HEK293 (cell line): ENCODE data around the gene GMNC.
A peak's percentile ranks its signal among the peaks of the same experiment; 100 is the strongest.

ENCODE experiments used
- CTCF ChIA-PET: fragments of 350-600 bp; formaldehyde crosslinking; extraction: SDS; loops from one replicate; lab custom pipeline; 2021; ENCODE audit warnings: antibody characterized with exemption; lab: Yijun Ruan, JAX
- POLR2A ChIA-PET: fragments of 300-600 bp; formaldehyde crosslinking; extraction: SDS; loops from one replicate; lab custom pipeline; 2020; ENCODE audit warnings: antibody characterized with exemption, inconsistent platforms; lab: Yijun Ruan, JAX
- H3K27ac ChIP-seq: fragments of 200-500 bp; sonication (Bioruptor generic); 2 replicates; pipeline ENCODE4 v1.5.1; 2014; ENCODE audit warnings: low read depth, low read length, control low read depth, inconsistent platforms; ENCODE audit errors: extremely low read depth
- H3K36me3 ChIP-seq, 2 experiments: fragments of 200-500 bp in 1 of 2; sonication (Bioruptor generic) in 1 of 2; 1 replicate in 1 of 2; 2 replicates in 1 of 2; pipeline ENCODE4 v1.5.1; 2014 to 2017; ENCODE audit warnings: inconsistent platforms in 2 of 2, low read length in 2 of 2; ENCODE audit not compliant: control insufficient read depth in 2 of 2, insufficient read depth in 1 of 2
- H3K4me1 ChIP-seq: fragments of 200-500 bp; sonication (Bioruptor generic); 2 replicates; pipeline ENCODE4 v1.5.1; 2014; ENCODE audit warnings: mild to moderate bottlenecking, low read length, inconsistent platforms; ENCODE audit not compliant: control insufficient read depth, insufficient read depth
- H3K4me3 ChIP-seq: 2 replicates; pipeline ENCODE4 v1.5.1; 2011; ENCODE audit warnings: low read depth, mild to moderate bottlenecking, control low read depth, low read length, moderate library complexity
- H3K9me3 ChIP-seq: fragments of 200-500 bp; sonication (Bioruptor generic); 2 replicates; pipeline ENCODE4 v1.5.1; 2014; ENCODE audit warnings: low read depth, low read length, inconsistent platforms; ENCODE audit not compliant: control insufficient read depth, insufficient read depth
- EGR2 ChIP-seq: fragments of 450-650 bp; formaldehyde crosslinking; IDR thresholded peaks from 2 replicates; pipeline ENCODE4 v1.5.1; 2016; ENCODE audit warnings: low read depth, missing biosample characterization, missing genetic modification characterization
- GFI1B ChIP-seq: fragments of 450-650 bp; formaldehyde crosslinking; IDR thresholded peaks from 2 replicates; pipeline ENCODE4 v1.5.1; 2016; ENCODE audit warnings: missing biosample characterization, missing genetic modification characterization
- INSM2 ChIP-seq: fragments of 450-650 bp; formaldehyde crosslinking; IDR thresholded peaks from 2 replicates; pipeline ENCODE4 v1.5.1; 2016; ENCODE audit warnings: missing biosample characterization, missing genetic modification characterization
- OSR2 ChIP-seq: fragments of 450-650 bp; formaldehyde crosslinking; IDR thresholded peaks from 2 replicates; pipeline ENCODE4 v1.5.1; 2016; ENCODE audit warnings: missing biosample characterization, missing genetic modification characterization
- PRDM1 ChIP-seq: fragments of 450-650 bp; formaldehyde crosslinking; IDR thresholded peaks from 2 replicates; pipeline ENCODE4; 2016; ENCODE audit warnings: missing biosample characterization, missing genetic modification characterization
- PRDM10 ChIP-seq: fragments of 450-650 bp; formaldehyde crosslinking; IDR thresholded peaks from 2 replicates; pipeline ENCODE4 v1.5.1; 2016; ENCODE audit warnings: missing biosample characterization, missing genetic modification characterization
- RBAK ChIP-seq: fragments of 450-650 bp; formaldehyde crosslinking; IDR thresholded peaks from 2 replicates; pipeline ENCODE4 v1.5.1; 2016; ENCODE audit warnings: missing biosample characterization, missing genetic modification characterization
- REPIN1 ChIP-seq: fragments of 450-650 bp; formaldehyde crosslinking; IDR thresholded peaks from 2 replicates; pipeline ENCODE4 v1.5.1; 2017; ENCODE audit warnings: missing biosample characterization, missing genetic modification characterization, low read depth
- ZNF146 ChIP-seq: fragments of 450-650 bp; formaldehyde crosslinking; IDR thresholded peaks from 2 replicates; pipeline ENCODE4 v1.5.1; 2016; ENCODE audit warnings: missing biosample characterization, missing genetic modification characterization
- ZNF2 ChIP-seq: fragments of 450-650 bp; formaldehyde crosslinking; IDR thresholded peaks from 2 replicates; pipeline ENCODE4 v1.5.1; 2016; ENCODE audit warnings: missing biosample characterization, missing genetic modification characterization
- ZNF221 ChIP-seq: fragments of 450-650 bp; formaldehyde crosslinking; IDR thresholded peaks from 2 replicates; pipeline ENCODE4 v1.5.1; 2017; ENCODE audit warnings: missing biosample characterization, missing genetic modification characterization, borderline replicate concordance
- ZNF433 ChIP-seq: fragments of 450-650 bp; formaldehyde crosslinking; IDR thresholded peaks from 2 replicates; pipeline ENCODE4 v1.5.1; 2016; ENCODE audit warnings: missing biosample characterization, missing genetic modification characterization, low read depth
- ZNF548 ChIP-seq: fragments of 450-650 bp; formaldehyde crosslinking; IDR thresholded peaks from 2 replicates; pipeline ENCODE4 v1.5.1; 2016; ENCODE audit warnings: missing biosample characterization, missing genetic modification characterization
- ZNF580 ChIP-seq: fragments of 450-650 bp; formaldehyde crosslinking; IDR thresholded peaks from 2 replicates; pipeline ENCODE4 v1.5.1; 2016; ENCODE audit warnings: missing biosample characterization, missing genetic modification characterization
- ZNF843 ChIP-seq: fragments of 450-650 bp; formaldehyde crosslinking; IDR thresholded peaks from 2 replicates; pipeline ENCODE4 v1.5.1; 2016; ENCODE audit warnings: missing biosample characterization, missing genetic modification characterization
- TF ChIP-seq, protein P1 (sequence below): fragments of 450-650 bp; formaldehyde crosslinking; IDR thresholded peaks from 2 replicates; pipeline ENCODE4 v1.5.1; 2016; ENCODE audit warnings: missing biosample characterization, missing genetic modification characterization
- TF ChIP-seq, protein P2 (sequence below): sonication (generic); formaldehyde crosslinking; IDR thresholded peaks from 2 replicates; pipeline ENCODE4 v1.8.1; 2022; ENCODE audit warnings: mild to moderate bottlenecking, moderate library complexity, missing genetic modification reagents

GMNC gene

GRCh38 chr3:190848870-190849269 is 13.6 kb downstream of the GMNC start (continued):
- TF ChIP-seq GFI1B (tag by site-specific recombination) (no peak), ZNF221 (tag by site-specific recombination) (no peak), REPIN1 (tag by site-specific recombination) (no peak), RBAK (tag by site-specific recombination) (no peak)

GRCh38 chr3:190847436-190847835 is 15.1 kb downstream of the GMNC start:
- no peaks in the 10 kb centered on the region for H3K4me1 ChIP-seq
- ChIA-PET CTCF (interaction anchor here (0.7 to 1.5 kb wide), 2 partner anchors 19 to 35 kb away, joined by 3 to 8 read pairs; no protein-coding TSS in a partner anchor), POLR2A (no interaction called here)
- H3K27ac ChIP-seq, result no peak overlapping the region
- H3K4me3 ChIP-seq, result no peak overlapping the region
- no peaks in the 10 kb centered on the region for H3K36me3 ChIP-seq
- TF ChIP-seq ZNF2, result no peak
- no peak for TF ChIP-seq OSR2
- TF ChIP-seq EGR2 (tag by site-specific recombination), result no peak
- TF ChIP-seq ZNF580 (tag by site-specific recombination), result no peak
- TF ChIP-seq ZNF433, result no peak
- TF ChIP-seq PRDM10 (tag by site-specific recombination), result no peak
- no peak for TF ChIP-seq ZNF843 (tag by site-specific recombination)
- TF ChIP-seq PRDM1 (tag by site-specific recombination), result no peak
- H3K9me3 ChIP-seq, result no peaks in the 10 kb centered on the region

DNA sequence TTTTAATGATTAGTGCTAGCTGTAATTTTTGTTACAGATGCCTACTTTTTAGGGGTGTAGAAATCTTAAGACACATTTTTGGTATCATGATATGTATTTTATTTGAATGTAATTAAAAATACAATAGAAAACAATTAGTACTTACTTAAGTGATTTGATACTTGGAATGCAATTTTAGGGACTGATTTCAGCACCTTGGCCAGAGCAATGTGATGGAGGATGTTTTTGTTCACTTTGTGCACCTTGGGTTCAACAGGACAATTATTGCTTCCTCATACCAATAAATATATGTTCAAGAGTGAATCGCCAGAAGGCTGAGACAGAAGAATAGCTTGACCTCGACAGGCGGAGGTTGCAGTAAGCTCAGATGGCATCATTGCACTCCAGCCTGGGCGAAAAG is 22.3 kb downstream of the GMNC start:
- TF ChIP-seq, protein P1, sequence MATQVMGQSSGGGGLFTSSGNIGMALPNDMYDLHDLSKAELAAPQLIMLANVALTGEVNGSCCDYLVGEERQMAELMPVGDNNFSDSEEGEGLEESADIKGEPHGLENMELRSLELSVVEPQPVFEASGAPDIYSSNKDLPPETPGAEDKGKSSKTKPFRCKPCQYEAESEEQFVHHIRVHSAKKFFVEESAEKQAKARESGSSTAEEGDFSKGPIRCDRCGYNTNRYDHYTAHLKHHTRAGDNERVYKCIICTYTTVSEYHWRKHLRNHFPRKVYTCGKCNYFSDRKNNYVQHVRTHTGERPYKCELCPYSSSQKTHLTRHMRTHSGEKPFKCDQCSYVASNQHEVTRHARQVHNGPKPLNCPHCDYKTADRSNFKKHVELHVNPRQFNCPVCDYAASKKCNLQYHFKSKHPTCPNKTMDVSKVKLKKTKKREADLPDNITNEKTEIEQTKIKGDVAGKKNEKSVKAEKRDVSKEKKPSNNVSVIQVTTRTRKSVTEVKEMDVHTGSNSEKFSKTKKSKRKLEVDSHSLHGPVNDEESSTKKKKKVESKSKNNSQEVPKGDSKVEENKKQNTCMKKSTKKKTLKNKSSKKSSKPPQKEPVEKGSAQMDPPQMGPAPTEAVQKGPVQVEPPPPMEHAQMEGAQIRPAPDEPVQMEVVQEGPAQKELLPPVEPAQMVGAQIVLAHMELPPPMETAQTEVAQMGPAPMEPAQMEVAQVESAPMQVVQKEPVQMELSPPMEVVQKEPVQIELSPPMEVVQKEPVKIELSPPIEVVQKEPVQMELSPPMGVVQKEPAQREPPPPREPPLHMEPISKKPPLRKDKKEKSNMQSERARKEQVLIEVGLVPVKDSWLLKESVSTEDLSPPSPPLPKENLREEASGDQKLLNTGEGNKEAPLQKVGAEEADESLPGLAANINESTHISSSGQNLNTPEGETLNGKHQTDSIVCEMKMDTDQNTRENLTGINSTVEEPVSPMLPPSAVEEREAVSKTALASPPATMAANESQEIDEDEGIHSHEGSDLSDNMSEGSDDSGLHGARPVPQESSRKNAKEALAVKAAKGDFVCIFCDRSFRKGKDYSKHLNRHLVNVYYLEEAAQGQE (tag by site-specific recombination), result peak; percentile 91
- TF ChIP-seq ZNF548 (tag by site-specific recombination), result no peak
- TF ChIP-seq, protein P2, sequence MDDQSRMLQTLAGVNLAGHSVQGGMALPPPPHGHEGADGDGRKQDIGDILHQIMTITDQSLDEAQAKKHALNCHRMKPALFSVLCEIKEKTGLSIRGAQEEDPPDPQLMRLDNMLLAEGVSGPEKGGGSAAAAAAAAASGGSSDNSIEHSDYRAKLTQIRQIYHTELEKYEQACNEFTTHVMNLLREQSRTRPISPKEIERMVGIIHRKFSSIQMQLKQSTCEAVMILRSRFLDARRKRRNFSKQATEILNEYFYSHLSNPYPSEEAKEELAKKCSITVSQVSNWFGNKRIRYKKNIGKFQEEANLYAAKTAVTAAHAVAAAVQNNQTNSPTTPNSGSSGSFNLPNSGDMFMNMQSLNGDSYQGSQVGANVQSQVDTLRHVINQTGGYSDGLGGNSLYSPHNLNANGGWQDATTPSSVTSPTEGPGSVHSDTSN (CRISPR knock-in tag), result no peak
- no peak for TF ChIP-seq ZNF2
- TF ChIP-seq ZNF146 (tag by site-specific recombination), result no peak
- no peak for TF ChIP-seq INSM2 (tag by site-specific recombination)
- no peak overlapping the region for H3K27ac ChIP-seq
- ChIA-PET POLR2A (no interaction called here), CTCF (no interaction called here)
- no peak overlapping the region for H3K4me3 ChIP-seq
- no peaks in the 10 kb centered on the region for H3K4me1 ChIP-seq
- H3K36me3 ChIP-seq, result no peaks in the 10 kb centered on the region
- no peaks in the 10 kb centered on the region for H3K9me3 ChIP-seq
